ENCODE data around the gene CLEC4M.
A peak's percentile ranks its signal among the peaks of the same experiment; 100 is the strongest.

CLEC4M gene, protein sequence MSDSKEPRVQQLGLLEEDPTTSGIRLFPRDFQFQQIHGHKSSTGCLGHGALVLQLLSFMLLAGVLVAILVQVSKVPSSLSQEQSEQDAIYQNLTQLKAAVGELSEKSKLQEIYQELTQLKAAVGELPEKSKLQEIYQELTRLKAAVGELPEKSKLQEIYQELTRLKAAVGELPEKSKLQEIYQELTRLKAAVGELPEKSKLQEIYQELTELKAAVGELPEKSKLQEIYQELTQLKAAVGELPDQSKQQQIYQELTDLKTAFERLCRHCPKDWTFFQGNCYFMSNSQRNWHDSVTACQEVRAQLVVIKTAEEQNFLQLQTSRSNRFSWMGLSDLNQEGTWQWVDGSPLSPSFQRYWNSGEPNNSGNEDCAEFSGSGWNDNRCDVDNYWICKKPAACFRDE

DNA sequence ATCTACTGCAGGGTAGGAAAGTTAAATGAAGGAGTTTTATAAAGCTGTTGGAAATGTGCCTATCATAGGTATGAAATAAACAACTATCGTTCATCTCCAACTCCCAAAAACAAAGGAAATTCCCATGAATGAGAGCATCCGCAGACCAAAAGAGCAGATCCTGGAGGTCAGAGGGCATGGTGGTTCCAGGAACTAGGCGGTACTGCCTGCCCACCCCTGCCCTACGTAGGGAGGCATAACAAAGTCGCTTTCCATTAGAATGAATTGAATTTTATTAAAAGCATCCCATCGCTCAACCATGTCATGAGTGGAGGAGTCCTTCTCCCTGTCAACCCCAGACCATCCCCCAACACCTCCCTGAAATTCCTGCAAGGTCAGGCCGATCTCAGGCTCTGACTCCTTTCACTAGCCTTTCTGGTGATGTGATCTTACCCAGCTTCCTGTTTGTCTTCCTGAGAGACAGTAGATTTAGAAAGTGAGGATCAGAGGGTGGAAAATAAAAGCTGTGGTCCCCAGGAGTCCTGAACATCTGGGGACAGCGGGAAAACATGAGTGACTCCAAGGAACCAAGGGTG lies at the start of gene CLEC4M:
Gene CLEC4M, plus strand, starts transcription at position 525 of the 575 bp plus-strand sequence. Its CDS starts 24 bp downstream, at position 549.
- intact Hi-C loops (cut with DNase I): no loop called here
- no peak for DNase-seq

DNA sequence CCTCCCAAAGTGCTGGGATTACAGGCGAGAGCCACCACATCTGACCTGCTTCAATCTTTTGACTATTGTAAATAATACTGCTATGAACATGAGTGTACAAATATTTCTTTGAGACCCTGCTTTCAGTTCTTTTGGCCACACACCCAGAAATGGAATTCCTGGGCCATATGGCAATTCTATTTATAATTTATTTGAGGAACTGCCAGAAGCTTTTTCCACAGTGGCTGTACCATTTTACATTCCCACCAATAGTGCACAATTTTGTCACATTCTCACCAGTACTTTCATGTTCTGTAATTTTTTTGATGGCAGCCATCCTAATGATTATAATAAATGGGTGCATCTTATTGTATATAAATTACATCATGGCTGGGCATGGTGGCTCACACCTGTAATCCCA lies 47.4 kb upstream of the CLEC4M start:
- DNase-seq: no peak
- intact Hi-C loops (cut with DNase I): no loop called here

DNA sequence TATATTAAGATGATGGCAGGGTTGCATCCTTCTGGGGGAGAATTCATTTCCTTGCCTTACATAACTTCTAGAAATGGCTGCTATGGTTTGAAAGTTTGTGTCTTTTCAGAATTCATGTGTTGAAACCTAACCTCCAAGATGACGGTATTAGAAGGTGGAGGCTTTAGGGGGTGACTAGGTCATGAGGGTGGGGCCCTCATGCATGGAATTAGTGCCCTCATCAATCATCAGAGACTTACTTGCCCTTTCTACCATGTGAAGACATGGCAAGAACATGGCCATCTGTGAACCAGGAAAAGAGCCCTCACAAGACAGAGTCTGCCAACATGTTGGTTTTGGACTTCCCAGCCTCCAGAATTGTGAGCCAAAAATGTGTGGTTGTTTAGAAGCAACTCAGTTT lies 46.3 kb upstream of the CLEC4M start:
- intact Hi-C loops (cut with DNase I): no loop called here
- no peak for DNase-seq

DNA sequence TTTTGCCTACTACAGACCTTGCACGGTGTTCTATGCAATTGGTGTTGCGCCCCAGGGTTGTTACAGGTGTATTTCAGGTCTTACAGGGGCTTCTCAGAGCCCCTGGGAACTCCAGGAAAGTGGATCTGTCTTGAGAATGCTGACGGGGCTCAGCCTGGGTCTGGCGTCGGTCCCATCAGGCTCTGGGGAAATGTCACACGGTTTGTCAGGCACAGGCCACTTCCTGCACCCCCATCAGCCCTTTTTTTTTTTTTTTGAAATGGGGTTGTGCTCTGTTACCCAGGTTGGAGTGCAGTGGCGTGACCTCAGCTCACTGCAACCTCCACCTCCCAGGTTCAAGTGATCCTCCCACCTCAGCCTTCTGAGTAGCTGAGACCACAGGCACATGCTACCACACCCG lies 44.4 kb upstream of the CLEC4M start:
- intact Hi-C loops (cut with DNase I): no loop called here
- DNase-seq: no peak

DNA sequence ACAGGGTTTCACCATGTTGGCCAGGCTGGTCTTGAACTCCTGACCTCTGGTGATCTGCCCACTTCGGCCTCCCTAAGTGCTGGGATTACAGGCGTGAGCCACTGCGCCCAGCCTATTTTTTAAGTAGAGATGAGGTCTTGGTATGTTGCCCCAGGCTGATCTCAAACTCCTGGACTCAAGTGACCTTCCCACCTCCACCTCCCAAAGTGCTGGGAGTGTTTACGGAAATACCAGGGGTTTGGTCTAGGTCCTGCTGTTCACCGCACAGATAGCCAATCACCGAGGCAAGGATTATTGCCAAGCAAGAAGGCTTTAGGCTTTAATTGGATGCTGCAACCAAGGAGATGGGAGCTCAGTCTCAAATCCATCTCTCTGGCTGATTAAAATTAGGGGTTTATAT lies 42.7 kb upstream of the CLEC4M start:
- DNase-seq: no peak
- intact Hi-C loops (cut with DNase I): no loop called here

DNA sequence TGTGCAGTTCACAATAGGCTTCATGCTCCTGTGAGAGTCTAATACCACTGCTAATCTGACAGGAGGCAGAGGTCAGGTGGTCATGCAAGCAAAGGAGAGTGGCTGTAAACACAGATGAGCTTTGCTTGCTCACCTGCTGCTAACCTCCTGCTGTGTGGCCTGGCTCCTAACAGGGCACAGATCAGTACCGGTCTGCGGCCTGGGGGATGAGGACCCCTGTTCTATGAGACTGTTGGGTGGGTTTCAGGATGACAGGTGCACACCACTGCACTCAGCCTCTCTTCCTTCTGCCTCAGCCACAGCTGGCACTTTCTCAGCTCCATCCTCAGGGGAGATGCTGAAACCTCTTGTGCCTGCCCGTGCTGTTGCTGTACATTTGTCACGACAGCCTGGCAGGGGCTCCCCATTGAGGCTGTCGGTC lies 40.8 kb upstream of the CLEC4M start:
- intact Hi-C loops (cut with DNase I): no loop called here
- no peak for DNase-seq

DNA sequence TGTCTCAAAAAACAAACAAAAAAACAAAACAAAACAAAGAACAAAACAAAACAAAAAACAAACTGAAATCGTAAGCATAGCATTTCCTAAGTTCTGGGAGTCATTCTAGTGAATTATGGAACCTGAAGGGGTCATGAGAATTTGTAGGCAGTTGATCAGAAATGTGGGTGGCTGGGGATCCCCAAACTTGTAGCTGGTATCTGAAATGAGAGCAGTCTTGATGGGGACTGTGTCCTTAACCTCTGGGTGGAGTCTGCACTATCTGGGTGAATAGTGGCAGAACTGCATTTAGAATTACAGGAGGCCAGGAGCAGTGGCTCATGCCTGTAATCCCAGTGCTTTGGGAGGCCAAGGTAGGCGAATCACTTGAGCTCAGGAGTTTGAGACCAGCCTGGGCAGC lies 37.3 kb upstream of the CLEC4M start:
- DNase-seq: no peak

DNA sequence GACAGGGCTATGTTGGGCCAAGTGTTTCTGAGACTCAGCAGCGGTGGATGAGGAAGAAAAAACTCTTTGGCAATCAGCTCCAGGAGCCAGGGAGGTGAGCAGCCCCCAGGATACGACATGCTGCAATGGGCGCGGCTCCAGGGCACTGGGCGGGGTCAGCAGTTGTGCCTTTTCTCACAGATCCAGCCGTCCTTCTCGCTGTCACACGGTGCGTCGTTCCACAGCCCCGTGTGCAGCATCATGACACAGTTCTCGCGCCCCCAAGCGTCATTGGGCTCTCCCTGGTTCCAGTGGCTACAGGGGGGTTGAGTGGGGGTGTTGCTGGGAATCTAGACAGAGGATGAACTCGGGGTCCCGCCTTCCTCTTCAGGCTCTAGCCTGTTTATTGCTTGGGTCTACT lies 33.8 kb upstream of the CLEC4M start:
- intact Hi-C loops (cut with DNase I): no loop called here
- no peak for DNase-seq

More for the DNA sequence above, 37.3 kb upstream of the CLEC4M start:
- intact Hi-C loops (cut with DNase I): no loop called here

DNA sequence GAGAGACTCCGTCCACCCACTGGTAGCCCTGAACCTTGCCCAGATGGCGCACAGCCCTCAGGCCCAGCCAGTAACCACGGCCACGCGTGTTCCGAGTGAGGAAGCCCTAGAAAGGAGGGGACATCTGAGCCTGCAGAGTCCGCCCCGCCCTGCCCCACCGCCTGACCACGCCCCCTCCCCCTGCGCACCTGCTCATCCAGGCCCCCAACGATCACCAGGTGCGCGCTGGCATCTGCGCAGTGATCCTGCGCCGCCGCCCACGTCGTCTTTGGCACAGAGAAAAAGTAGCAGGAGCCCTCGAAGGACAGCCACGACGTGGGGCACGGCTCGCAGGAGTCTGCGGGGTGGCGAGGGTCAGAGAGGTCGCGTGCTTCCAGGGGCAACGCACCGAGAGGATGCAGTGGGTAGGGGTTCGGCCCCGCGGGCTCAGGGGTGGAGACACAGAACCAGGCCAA lies 33.2 kb upstream of the CLEC4M start:
- intact Hi-C loops (cut with DNase I): no loop called here
- DNase-seq: no peak

DNA sequence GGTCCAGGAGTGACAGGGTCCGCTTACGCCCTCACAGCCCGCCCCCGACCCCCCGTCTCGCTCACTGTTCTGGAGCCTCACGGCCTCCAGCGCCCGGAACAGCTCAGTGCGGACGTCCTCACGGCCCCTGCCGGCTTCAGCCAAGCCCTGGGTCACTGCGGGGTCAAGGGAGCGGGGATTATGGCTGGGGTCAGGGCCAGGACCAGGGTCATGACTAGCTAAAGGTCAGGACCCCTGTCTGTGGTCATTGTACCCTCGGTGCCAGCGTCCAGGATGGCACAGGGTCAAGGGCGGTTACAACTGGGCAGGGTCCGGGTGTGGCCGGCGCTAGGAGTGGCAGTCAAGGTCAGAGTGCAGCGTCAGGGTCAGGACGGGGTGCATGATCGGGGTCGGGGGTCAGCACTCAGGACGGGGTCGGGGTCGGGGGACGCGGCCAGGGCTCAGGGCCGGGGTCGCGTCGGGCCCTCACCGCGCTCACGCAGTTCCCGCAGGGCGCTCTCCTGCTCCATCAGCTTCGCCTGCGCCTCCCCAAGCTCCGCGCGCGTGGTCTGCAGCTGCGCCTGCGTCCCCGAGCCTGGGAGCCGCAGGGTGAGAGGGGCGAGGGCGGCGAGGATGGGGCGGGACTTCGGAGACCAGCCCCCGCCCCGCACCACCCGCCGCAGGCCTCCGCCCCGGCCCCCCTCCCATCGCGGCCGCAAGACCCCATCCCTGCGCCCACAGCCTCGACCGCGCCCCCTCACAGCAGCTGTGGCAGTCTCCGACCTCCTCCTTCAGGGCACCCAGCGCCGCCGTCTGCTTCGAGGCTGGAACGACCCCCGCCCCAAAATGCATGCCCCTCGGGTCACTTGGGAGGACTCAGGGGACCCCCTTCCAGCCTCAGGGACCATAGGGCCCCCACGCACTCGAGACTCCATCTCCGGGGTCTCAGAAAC lies 32.5 kb upstream of the CLEC4M start:
- DNase-seq: peak in 12 of 42 donors; percentile 5 to 38 (median 23)
- intact Hi-C loops (cut with DNase I): no loop called here

DNA sequence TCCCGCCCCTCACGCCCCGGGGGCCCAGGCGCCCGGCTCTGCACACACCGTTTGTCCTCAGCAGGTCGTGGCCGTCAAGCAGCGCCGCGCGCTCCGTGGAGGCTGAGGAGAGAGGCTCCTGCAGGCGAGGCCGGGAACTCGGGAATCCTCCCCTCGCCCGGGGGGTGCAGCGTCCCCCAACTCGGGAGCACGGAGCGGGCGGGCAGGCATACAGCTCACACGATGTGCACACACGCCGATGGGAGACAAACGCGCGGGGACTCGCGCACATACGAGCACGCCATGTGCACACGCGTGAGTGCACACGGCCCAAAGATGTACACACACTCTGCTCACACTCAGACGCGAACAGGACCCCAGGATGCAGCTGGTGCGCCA lies 31.8 kb upstream of the CLEC4M start:
- DNase-seq: no peak
- intact Hi-C loops (cut with DNase I): no loop called here

DNA sequence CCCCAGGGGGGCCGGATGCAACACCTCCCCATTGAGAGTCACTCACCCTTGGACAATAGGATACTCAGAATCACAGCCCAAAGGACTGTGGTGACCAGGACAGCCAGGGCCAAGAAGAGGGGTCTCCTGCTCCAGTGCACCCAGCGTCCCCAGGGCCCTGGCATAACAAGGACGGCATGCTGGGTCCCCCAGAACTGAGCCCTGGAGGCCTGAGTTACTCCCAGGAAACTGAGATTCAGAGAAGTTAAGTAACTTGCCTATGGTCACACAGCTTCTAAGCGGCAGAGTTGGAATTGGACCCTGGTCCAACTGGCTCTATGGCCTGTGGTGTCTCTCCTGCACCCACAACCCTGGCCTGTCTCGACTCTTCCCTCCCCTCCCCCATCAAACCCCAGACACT lies 31.4 kb upstream of the CLEC4M start:
- intact Hi-C loops (cut with DNase I): no loop called here

DNA sequence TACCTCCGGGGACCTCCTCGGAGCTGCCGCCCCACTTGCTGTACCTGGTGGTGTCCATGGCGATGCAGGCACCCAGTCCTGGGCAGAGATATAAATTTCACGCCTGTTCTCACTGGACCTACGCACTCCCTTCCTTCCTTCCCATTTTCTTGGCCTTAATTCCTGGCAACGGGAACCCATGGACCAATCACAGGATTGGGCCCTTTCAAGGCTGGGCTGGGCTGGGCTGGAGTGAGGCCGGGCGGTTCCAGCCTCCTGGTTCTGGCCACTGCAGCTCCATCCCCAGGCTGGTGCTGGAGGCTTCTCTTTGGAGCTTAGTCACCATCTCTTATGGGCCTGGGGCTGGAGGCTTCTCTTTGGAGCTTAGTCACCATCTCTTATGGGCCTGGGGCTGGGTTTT lies 31.0 kb upstream of the CLEC4M start, which contains the start of gene CLEC4G:
Gene CLEC4G, minus strand, starts transcription at position 66 of the 400 bp plus-strand sequence. Its CDS starts 8 bp downstream, at position 58.
- intact Hi-C loops (cut with DNase I): no loop called here
- no peak for DNase-seq

More for the DNA sequence above, 31.4 kb upstream of the CLEC4M start:
- no peak for DNase-seq

DNA sequence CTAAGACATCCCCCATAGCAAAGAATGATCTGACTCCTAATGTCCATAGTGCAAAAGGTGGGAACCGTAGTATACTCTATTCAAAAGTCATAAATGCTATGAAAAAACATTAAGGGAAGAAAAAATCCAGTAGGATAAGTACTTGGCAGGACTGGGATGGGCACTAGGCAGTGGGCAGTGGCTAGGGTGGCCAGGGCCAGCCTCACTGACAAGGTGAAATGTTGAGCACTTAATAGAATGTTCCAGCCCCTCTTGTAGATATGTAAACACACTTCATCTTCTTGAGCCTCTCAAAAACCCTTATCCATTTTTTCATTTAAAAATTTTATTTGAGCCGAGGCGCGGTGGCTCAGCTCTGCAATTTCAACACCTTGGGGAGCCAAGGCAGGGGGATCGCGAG lies 29.7 kb upstream of the CLEC4M start:
- intact Hi-C loops (cut with DNase I): no loop called here
- no peak for DNase-seq

DNA sequence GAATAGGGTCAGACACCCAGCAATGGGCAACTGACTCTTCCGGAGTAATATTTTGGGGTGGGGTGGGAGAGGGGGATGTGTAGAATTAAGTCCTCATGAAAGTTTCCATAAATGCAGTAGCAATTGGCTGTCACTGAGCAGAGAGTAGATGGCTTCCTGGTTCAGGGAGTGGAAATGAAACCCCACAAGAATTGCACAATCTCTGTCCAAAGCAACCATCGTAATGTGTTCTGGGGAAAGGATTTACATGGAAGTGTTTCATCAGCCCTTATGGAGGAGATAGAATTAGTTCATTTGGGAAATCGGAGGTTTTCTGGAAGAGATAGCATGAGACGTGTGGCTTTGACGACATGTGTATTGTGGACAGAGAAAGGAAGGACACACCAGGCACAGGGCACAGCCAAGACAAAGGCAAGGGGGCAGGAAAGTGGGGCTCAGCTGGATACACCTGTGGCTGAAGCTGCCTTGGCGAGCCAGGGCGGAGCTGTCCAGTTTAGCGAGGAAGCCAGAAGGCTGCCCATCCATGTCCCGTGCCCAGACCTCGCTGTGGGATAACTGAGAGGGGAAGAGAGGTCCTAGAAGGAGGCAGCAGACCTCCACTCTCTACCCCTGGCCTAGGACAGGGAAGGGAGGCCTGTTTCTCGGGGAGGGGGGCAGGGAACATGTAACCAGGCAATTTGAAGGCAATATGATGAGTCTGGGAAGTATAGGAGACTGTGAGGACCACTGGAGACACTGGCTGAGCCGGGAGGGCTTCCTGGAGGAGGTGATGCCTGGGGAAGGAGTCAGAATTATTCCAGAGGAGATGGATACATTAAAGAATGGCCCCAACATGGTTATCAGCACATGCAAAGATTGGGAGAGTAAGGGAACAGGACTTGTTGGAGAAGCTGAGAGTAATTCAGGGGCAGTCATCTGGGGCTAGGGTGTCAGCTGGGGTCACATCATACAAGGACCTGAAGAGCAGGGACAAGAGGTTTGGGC lies 28.5 kb upstream of the CLEC4M start:
- intact Hi-C loops (cut with DNase I): no loop called here
- peak in 2 of 42 donors; percentile 6 to 7 for DNase-seq

DNA sequence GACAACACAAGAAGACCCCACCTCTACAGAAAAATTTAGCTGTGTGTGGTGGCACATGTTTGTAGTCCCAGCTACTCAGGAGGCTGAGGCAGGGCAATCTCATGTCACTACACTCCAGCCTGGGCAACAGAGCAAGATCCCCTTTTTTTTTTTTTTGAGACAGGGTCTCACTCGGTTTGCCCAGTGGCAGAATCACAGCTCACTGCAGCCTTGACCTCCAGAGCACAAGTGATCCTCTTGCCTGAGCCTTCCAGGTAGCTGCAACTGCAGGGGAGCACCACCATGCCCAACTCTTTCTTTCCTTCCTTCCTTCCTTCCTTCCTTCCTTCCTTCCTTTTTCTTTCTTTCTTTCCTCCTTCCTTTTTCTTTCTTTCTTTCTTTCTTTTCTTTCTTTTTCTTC lies 26.9 kb upstream of the CLEC4M start:
- DNase-seq: no peak
- intact Hi-C loops (cut with DNase I): no loop called here

DNA sequence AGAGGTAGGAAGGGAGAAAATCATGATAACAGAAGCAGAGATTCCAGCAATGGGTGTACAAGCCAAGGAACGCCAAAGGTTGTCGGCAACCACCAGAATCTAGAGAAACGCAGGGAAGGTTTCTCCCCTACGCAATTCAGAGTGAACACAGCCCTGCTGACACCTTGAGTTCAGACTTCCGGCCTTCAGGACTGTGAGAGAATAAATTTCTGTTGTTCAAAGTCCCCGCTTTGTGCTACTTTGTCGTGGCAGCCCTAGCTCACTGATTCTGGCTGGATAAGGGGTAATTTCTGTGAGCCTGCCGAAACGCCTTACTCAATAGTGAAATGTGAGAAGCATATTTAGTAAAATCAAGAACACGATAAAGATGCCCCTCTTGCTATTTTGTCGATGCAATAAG lies 25.8 kb upstream of the CLEC4M start:
- intact Hi-C loops (cut with DNase I): no loop called here
- no peak for DNase-seq

DNA sequence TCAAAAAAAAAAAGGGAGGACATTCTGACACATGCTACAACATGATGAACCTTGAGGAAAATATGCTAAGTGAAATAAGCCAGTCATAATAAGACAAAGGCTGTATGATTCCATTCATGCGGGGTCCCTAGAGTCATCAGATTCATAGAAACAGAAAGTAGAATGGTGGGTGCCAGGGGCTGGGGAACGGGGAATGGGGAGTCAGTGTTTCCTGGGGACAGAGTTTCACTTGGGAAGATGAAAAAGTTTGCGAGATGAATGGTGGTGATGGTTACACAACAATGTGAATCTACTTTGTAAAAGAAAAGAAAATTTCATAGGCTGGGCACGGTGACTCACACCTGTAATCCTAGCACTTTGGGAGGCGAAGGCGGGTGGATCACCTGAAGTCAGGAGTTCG lies 25.0 kb upstream of the CLEC4M start:
- DNase-seq: no peak
- intact Hi-C loops (cut with DNase I): no loop called here

Measured in head of caudate nucleus (tissue), 42 donors.